GM12801 (cell line): ENCODE measurements around the gene PPP1R3F.

Source experiments
- CTCF ChIP-seq: IDR thresholded peaks from one replicate; pipeline ENCODE4 v1.5.1; 2011; ENCODE audit warnings: control low read depth; ENCODE audit not compliant: insufficient read length; ENCODE audit errors: extremely low read depth

PPP1R3F gene

GRCh38 chrX:49257846-49258748 lies 11.5 kb upstream of the PPP1R3F start:
- TF ChIP-seq CTCF: no peak

GRCh38 chrX:49258749-49259124 lies 10.9 kb upstream of the PPP1R3F start:
- TF ChIP-seq CTCF: no peak

- no peak for TF ChIP-seq CTCF
Measured at GRCh38 chrX:49260221-49260985, 9.2 kb upstream of the PPP1R3F start.

- TF ChIP-seq CTCF: no peak
Measured at GRCh38 chrX:49262603-49263002, 7.0 kb upstream of the PPP1R3F start.

GRCh38 chrX:49263631-49264030 lies 6.0 kb upstream of the PPP1R3F start:
- TF ChIP-seq CTCF: no peak

- no peak for TF ChIP-seq CTCF
Measured at GRCh38 chrX:49264460-49264859, 5.1 kb upstream of the PPP1R3F start, which contains the start of gene FOXP3. Gene FOXP3, minus strand, starts transcription at chrX:49264710. Its CDS starts 6,205 bp downstream, at chrX:49258505.
